ENCODE results near the gene PADI4.

DNA sequence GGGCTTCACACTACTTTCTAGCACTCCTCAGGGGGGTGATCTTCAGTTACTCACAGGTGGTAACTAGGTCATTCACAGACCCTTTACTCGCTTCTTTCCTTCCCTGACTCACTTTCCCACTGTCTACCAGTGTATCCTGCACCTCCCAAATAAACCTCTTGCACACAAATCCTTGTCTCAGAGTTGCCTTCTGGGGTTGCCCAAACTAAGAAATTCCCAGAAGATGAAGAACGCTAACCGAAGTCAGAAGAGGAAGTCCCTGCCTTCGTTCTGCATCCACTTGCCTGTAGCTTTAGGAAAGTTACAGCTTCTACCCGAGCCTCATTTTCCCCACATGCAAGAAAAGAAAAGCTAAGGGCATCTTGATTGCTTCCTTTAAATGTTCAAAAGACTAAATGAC lies 11.9 kb upstream of the PADI4 start:
- TF ChIP-seq, protein P1, sequence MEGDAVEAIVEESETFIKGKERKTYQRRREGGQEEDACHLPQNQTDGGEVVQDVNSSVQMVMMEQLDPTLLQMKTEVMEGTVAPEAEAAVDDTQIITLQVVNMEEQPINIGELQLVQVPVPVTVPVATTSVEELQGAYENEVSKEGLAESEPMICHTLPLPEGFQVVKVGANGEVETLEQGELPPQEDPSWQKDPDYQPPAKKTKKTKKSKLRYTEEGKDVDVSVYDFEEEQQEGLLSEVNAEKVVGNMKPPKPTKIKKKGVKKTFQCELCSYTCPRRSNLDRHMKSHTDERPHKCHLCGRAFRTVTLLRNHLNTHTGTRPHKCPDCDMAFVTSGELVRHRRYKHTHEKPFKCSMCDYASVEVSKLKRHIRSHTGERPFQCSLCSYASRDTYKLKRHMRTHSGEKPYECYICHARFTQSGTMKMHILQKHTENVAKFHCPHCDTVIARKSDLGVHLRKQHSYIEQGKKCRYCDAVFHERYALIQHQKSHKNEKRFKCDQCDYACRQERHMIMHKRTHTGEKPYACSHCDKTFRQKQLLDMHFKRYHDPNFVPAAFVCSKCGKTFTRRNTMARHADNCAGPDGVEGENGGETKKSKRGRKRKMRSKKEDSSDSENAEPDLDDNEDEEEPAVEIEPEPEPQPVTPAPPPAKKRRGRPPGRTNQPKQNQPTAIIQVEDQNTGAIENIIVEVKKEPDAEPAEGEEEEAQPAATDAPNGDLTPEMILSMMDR (conservative IDR thresholded peaks at IDR 0.05 in 1 of 2, IDR thresholded peaks at IDR 0.05 in 1 of 2; ENCODE audit: extremely low read depth in 1 of 2, insufficient read depth in 1 of 2, low read depth in 1 of 2, low read length in 2 of 2): no peak
- no peak for TF ChIP-seq EZH2 (IDR thresholded peaks at IDR 0.05; ENCODE audit: borderline replicate concordance, low read length)

Measured in mammary epithelial cell (primary cell).